Measurements from ENCODE around the gene ERC2. TPM values are rescaled to one million over a fixed set of nuclear protein-coding genes. Genes with fewer than 3 reads are reported as not detected.

Gene ERC2
- total and polyA plus RNA-seq, 2 donors (not counting 3 experiments of a cell fraction or from before 2014, with no cell fraction given) = 5.6 to 15.5 TPM

DNA sequence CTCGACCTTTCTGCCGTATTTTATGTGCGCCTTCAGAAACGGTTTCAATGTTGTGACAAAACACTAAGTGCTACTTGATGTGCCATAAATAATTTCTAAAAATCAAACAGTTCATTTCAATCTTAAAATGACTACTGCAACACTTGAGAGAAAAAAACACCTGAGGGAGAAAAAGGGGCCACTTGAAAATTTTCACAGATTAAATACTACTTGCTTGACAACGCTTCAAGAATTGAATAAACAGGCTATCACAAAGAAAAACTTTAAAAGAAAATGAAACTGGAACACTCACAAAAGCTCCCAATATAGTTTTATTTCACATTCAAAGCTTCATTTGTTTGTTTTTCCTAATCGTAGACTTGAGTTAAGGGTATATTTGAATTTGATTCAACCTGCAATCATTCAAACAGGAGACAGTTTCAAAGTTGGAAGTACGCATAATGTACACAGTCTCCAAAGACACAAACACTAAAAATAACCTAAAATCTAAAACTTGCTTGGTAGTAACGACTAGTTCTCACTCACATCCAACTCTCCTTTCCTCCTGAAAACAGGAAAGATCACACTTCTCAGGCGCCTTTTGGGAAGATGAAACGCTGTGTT lies 380.7 kb downstream of the ERC2 start:
- Histone ChIP-seq H3K4me2 (ENCODE audit: insufficient read depth, low read length) (no peak overlapping the region), H3K9me1 (replicated peaks; ENCODE audit: control insufficient read depth, extremely low read depth, insufficient read depth, low read length) (no peaks in the 10 kb centered on the region), H3K4me1 (ENCODE audit: control insufficient read depth, extremely low read depth, insufficient read depth, low read length) (no peaks in the 10 kb centered on the region), H3K9me3 (replicated peaks; ENCODE audit: control insufficient read depth, insufficient read depth, low read length) (no peaks in the 10 kb centered on the region), H3K27ac (ENCODE audit: insufficient read depth, low read depth, low read length) (no peak overlapping the region), H3K9ac (replicated peaks; ENCODE audit: extremely low read depth, insufficient read depth, low read length) (no peak overlapping the region), H4K20me1 (replicated peaks; ENCODE audit: control insufficient read depth, extremely low read depth, insufficient read depth, low read length) (no peaks in the 10 kb centered on the region), H3K4me3 (replicated peaks in 1 of 3; ENCODE audit: insufficient read depth in 1 of 3, low read depth in 1 of 3, low read length in 3 of 3) (no peak overlapping the region), H3K36me3 (ENCODE audit: control insufficient read depth in 2 of 2, extremely low read depth in 1 of 2, insufficient read depth in 2 of 2, low read length in 2 of 2) (no peaks in the 10 kb centered on the region), H2AFZ (ENCODE audit: low read depth, low read length) (no peak overlapping the region), H3K27me3 (ENCODE audit: control insufficient read depth in 2 of 2, insufficient read depth in 2 of 2, low read length in 2 of 2) (no peaks in the 10 kb centered on the region), H3K79me2 (ENCODE audit: control insufficient read depth, insufficient read depth, low read length) (no peaks in the 10 kb centered on the region)
- CTCF ChIA-PET = interaction anchor here (1.5 kb wide), 1 partner anchor 164 kb away, joined by 4 read pairs; no protein-coding TSS in a partner anchor
- no TSS peak for BruUV-seq (replicated peaks)
- DNase-seq (ENCODE audit: low read depth, low spot score) (no peak), FAIRE-seq (no peak)
- dilution Hi-C loops (cut with MboI; ENCODE audit: extremely low pct_ligation_motif_present, low sequenced_read_pairs) (no loop called here), intact Hi-C loops (cut with micrococcal nuclease) (no loop called here)
- no peak for TF ChIP-seq EZH2 (IDR thresholded peaks at IDR 0.05; ENCODE audit: borderline replicate concordance, low read depth, low read length, severe bottlenecking)
- TF ChIP-seq, protein P1, sequence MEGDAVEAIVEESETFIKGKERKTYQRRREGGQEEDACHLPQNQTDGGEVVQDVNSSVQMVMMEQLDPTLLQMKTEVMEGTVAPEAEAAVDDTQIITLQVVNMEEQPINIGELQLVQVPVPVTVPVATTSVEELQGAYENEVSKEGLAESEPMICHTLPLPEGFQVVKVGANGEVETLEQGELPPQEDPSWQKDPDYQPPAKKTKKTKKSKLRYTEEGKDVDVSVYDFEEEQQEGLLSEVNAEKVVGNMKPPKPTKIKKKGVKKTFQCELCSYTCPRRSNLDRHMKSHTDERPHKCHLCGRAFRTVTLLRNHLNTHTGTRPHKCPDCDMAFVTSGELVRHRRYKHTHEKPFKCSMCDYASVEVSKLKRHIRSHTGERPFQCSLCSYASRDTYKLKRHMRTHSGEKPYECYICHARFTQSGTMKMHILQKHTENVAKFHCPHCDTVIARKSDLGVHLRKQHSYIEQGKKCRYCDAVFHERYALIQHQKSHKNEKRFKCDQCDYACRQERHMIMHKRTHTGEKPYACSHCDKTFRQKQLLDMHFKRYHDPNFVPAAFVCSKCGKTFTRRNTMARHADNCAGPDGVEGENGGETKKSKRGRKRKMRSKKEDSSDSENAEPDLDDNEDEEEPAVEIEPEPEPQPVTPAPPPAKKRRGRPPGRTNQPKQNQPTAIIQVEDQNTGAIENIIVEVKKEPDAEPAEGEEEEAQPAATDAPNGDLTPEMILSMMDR (IDR thresholded peaks at IDR 0.05; ENCODE audit: extremely low read depth in 1 of 2, insufficient read depth in 1 of 2, low read depth in 1 of 2, low read length in 2 of 2) = no peak
- TF ChIP-seq GATA2 (IDR thresholded peaks at IDR 0.05; ENCODE audit: insufficient read depth, insufficient read length, low read depth, low read length) = no peak
- POLR2A ChIA-PET = no interaction called here

DNA sequence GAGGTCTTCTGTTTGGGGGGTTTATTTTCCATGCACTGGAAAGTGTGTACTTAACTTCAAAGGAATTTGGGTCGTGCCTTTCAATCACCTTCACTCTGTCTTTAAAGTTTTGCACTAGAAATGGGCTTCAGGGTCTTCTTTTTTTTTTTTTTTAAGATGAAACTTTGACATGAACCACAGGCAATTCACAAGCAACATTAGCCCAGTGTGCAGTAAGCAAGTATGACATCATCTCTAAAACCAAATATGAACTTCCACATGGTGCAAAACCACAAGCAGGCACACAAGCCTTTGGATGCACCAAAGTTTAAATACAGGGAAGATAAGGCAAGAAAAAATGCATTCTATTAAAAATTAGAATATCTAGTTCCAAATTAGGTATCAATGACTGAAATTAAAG lies 381.9 kb downstream of the ERC2 start:
- no peak for DNase-seq (ENCODE audit: low read depth, low spot score)
- dilution Hi-C loops (cut with MboI; ENCODE audit: extremely low pct_ligation_motif_present, low sequenced_read_pairs) (no loop called here), intact Hi-C loops (cut with micrococcal nuclease) (no loop called here)
- no peak overlapping the region for H3K9ac ChIP-seq (replicated peaks; ENCODE audit: extremely low read depth, insufficient read depth, low read length)
- FAIRE-seq = no peak
- BruUV-seq (replicated peaks) = no TSS peak
- no peaks in the 10 kb centered on the region for H3K4me1 ChIP-seq (ENCODE audit: control insufficient read depth, extremely low read depth, insufficient read depth, low read length)
- no peaks in the 10 kb centered on the region for H4K20me1 ChIP-seq (replicated peaks; ENCODE audit: control insufficient read depth, extremely low read depth, insufficient read depth, low read length)
- H3K27me3 ChIP-seq (ENCODE audit: control insufficient read depth in 2 of 2, insufficient read depth in 2 of 2, low read length in 2 of 2) = no peaks in the 10 kb centered on the region
- POLR2A ChIA-PET = no interaction called here
- H3K36me3 ChIP-seq (ENCODE audit: control insufficient read depth in 2 of 2, extremely low read depth in 1 of 2, insufficient read depth in 2 of 2, low read length in 2 of 2) = no peaks in the 10 kb centered on the region
- TF ChIP-seq MYC (IDR thresholded peaks at IDR 0.05; ENCODE audit: low read depth, low read length) (no peak), EZH2 (IDR thresholded peaks at IDR 0.05; ENCODE audit: borderline replicate concordance, low read depth, low read length, severe bottlenecking) (no peak), POLR2A (IDR thresholded peaks at IDR 0.05; ENCODE audit: low read depth, low read length) (no peak), JUN (IDR thresholded peaks at IDR 0.05; ENCODE audit: borderline replicate concordance, insufficient read depth, insufficient read length, low read depth) (no peak), FOS (IDR thresholded peaks at IDR 0.05; ENCODE audit: borderline replicate concordance, insufficient read depth, low read length) (no peak), POLR2AphosphoS5 (IDR thresholded peaks at IDR 0.05; ENCODE audit: insufficient read depth, low read depth, low read length) (no peak), GATA2 (IDR thresholded peaks at IDR 0.05; ENCODE audit: insufficient read depth, insufficient read length, low read depth, low read length) (no peak)
- TF ChIP-seq, protein P1 (IDR thresholded peaks at IDR 0.05; ENCODE audit: extremely low read depth in 1 of 2, insufficient read depth in 1 of 2, low read depth in 1 of 2, low read length in 2 of 2) = no peak
- TF ChIP-seq, protein P2, sequence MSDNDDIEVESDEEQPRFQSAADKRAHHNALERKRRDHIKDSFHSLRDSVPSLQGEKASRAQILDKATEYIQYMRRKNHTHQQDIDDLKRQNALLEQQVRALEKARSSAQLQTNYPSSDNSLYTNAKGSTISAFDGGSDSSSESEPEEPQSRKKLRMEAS (IDR thresholded peaks at IDR 0.05; ENCODE audit: insufficient read depth, insufficient read length) = no peak
- no peak overlapping the region for H2AFZ ChIP-seq (ENCODE audit: low read depth, low read length)
- CTCF ChIA-PET = no interaction called here
- H3K9me3 ChIP-seq (replicated peaks; ENCODE audit: control insufficient read depth, insufficient read depth, low read length) = no peaks in the 10 kb centered on the region
- no peaks in the 10 kb centered on the region for H3K79me2 ChIP-seq (ENCODE audit: control insufficient read depth, insufficient read depth, low read length)
- H3K4me3 ChIP-seq (replicated peaks in 1 of 3; ENCODE audit: insufficient read depth in 1 of 3, low read depth in 1 of 3, low read length in 3 of 3) = no peak overlapping the region
- no peaks in the 10 kb centered on the region for H3K9me1 ChIP-seq (replicated peaks; ENCODE audit: control insufficient read depth, extremely low read depth, insufficient read depth, low read length)
- H3K4me2 ChIP-seq (ENCODE audit: insufficient read depth, low read length) = no peak overlapping the region
- H3K27ac ChIP-seq (ENCODE audit: insufficient read depth, low read depth, low read length) = no peak overlapping the region
